Neural crest cell (in vitro differentiated cells): ENCODE data around the gene ZNF691. TPM values are rescaled to one million over a fixed set of nuclear protein-coding genes. Genes with fewer than 3 reads are reported as not detected.

Source experiments
- DNase-seq: peaks from one replicate; pipeline ENCODE4 v3.0.0; 2021; ENCODE audit warnings: low read depth, mixed read lengths, low spot score
- H3K27ac Mint-ChIP-seq: one replicate; pipeline ENCODE4 v1.8.0; 2021; ENCODE audit warnings: mild to moderate bottlenecking, mixed read lengths; ENCODE audit not compliant: unreplicated experiment
- H3K27me3 Mint-ChIP-seq: 2 replicates; pipeline ENCODE4 v1.8.0; 2021; ENCODE audit warnings: low read depth, mild to moderate bottlenecking, mixed read lengths
- H3K36me3 Mint-ChIP-seq: 2 replicates; pipeline ENCODE4 v1.8.0; 2021; ENCODE audit warnings: low read depth, mild to moderate bottlenecking, mixed read lengths
- H3K4me1 Mint-ChIP-seq: 2 replicates; pipeline ENCODE4 v1.8.0; 2021; ENCODE audit warnings: mixed read lengths
- H3K4me3 Mint-ChIP-seq: one replicate; pipeline ENCODE4 v1.8.0; 2021; ENCODE audit warnings: mild to moderate bottlenecking, mixed read lengths
- H3K9me3 Mint-ChIP-seq: 2 replicates; pipeline ENCODE4 v1.8.0; 2021; ENCODE audit warnings: mixed read lengths
- total RNA-seq: library from RNA; stranded (reverse); gene quantifications from 2 replicates; pipeline ENCODE4 v1.2.1, GENCODE V29; 2021
- TF ChIP-seq, protein P1 (sequence below): fragments of 200-600 bp; sonication (generic); conservative IDR thresholded peaks from 2 replicates; pipeline ENCODE4 v1.5.0; 2021; ENCODE audit warnings: antibody characterized with exemption, mild to moderate bottlenecking

The ZNF691 gene
- total RNA-seq, 1 donor from 2014 or later: 19.1 TPM

DNA sequence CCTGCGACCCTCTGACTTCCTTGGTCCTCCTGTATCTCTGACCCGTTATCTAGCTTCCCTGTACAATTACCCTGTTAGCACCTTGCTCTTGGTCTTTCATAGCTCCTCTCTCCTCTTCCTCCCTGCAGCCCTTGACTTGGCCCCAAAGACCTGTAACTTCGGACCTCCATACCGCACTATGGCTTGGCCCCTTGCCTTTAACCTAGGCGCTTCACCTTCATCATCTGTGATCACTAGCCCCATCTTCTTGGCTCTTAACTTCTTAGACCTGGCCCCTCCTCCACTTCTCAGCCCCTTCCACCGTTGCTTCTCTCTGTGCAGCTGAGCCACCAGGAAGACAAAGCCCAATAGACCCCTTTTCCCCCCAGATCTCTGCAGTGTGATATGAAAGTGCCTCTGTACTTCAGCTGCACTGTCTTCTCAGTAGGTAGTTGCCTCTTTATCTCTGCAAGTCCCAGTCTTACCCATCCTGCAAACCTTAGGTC lies 740 bp downstream of the ZNF691 start:
- Mint-ChIP-seq H3K27ac (peak overlapping the region; percentile 3), H3K27me3 (no peaks in the 10 kb centered on the region), H3K4me1 (peaks cover 51% of the 10 kb centered on the region), H3K36me3 (peaks cover 26% of the 10 kb centered on the region), H3K9me3 (peaks cover 4% of the 10 kb centered on the region), H3K4me3 (peak overlapping the region; percentile 93)
- DNase-seq: no peak
- TF ChIP-seq, protein P1, sequence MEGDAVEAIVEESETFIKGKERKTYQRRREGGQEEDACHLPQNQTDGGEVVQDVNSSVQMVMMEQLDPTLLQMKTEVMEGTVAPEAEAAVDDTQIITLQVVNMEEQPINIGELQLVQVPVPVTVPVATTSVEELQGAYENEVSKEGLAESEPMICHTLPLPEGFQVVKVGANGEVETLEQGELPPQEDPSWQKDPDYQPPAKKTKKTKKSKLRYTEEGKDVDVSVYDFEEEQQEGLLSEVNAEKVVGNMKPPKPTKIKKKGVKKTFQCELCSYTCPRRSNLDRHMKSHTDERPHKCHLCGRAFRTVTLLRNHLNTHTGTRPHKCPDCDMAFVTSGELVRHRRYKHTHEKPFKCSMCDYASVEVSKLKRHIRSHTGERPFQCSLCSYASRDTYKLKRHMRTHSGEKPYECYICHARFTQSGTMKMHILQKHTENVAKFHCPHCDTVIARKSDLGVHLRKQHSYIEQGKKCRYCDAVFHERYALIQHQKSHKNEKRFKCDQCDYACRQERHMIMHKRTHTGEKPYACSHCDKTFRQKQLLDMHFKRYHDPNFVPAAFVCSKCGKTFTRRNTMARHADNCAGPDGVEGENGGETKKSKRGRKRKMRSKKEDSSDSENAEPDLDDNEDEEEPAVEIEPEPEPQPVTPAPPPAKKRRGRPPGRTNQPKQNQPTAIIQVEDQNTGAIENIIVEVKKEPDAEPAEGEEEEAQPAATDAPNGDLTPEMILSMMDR: no peak

DNA sequence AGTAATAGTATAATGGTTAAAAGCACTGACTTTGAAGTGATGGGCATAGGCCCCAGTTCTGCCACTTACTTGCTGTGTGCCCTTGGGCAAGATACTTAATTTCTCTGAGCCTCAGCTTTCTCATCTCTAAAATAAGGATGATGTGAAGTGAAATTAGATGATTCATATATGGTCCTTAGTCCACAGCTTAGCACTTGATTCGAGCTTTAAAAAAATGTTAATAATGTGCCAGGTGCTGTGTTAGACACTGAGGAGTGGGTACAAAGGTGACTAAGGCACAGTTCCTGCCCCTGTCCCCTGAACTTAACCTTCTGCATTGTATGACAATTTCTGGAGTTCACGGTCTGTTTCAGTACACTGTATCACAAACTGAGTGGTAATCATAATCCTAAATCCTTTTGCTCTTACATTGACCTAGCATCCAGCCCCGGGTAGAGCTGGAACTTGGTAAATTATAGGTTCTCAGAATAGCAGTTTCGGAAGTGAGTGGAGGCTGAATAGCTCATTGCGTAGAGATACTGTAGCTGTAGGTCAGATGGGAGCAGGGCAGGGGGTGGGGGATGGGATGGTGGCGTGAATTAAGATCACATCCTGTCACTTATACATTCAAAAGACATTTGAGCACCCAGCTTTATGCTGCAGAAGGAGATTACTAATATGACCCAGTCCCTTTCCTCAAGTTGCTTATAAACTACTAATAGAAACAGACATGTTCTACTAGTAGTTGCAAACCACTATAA lies 1.5 kb downstream of the ZNF691 start:
- Mint-ChIP-seq H3K27ac (no peak overlapping the region), H3K27me3 (no peaks in the 10 kb centered on the region), H3K9me3 (peaks cover 7% of the 10 kb centered on the region), H3K36me3 (peaks cover 32% of the 10 kb centered on the region), H3K4me1 (peaks cover 54% of the 10 kb centered on the region), H3K4me3 (peak overlapping the region; percentile 93)
- no peak for DNase-seq
- TF ChIP-seq, protein P1: no peak

DNA sequence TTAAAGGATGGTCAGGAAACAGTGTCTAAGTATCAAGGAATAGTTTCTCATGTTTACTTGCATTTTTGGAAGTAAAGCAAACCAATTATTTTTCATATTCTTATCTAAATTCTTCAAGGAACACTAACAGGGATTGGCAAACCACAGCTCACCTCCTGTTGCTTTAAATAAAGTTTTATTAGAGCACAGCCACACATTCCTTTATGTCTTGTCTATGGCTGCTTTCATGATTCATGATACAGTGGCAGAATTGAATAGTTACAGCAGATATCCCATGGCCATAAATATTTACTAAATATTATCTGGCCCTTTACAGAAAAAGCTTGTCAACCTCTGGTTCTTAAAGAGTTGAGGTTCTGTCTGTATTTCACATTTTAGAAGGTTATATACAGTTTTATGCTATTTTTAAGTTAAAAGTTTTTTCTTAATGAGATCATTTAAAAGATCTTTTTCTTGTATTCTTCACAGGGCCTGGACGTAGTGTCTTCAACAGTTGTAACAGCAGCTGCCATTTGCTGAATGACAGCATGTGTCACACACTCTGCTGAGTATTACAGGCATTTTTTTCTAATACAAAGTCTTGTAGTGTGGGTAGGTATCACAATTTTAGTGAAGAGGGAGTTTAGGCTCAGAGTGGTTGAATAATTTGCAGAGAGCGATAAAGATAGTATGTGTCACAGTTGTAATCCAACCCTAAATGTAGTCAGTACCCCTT lies 2.6 kb downstream of the ZNF691 start:
- Mint-ChIP-seq H3K9me3 (peaks cover 7% of the 10 kb centered on the region), H3K27ac (no peak overlapping the region), H3K27me3 (no peaks in the 10 kb centered on the region), H3K4me1 (peaks cover 43% of the 10 kb centered on the region), H3K36me3 (peaks cover 42% of the 10 kb centered on the region), H3K4me3 (peak overlapping the region; percentile 93)
- DNase-seq: no peak
- TF ChIP-seq, protein P1: no peak

DNA sequence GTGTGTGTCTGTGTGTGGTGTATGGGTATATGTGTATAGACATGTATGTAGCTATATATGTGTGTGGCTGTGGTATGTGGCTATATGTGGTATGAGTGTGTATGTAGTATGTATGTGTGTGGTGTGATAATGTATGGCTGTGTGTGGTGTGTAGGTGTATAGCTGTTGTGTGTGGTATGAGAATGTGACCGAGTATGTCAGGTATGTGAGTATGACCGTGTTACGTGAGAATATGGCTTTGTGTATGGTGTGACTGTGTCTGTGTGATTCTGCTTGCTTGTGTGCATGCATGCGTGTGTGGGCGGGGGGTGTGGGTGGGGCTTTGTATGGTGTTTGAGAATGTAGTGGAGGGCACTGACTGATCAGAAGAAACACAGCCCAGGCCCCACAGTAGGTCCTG lies 3.5 kb downstream of the ZNF691 start:
- Mint-ChIP-seq H3K27ac (no peak overlapping the region), H3K36me3 (peaks cover 42% of the 10 kb centered on the region)

GRCh38 chr1:42851420-42851819 lies 5.0 kb downstream of the ZNF691 start:
- no peaks in the 10 kb centered on the region for H3K27me3 Mint-ChIP-seq
- TF ChIP-seq, protein P1: no peak
- no peak for DNase-seq
- no peak overlapping the region for H3K27ac Mint-ChIP-seq
- peaks cover 28% of the 10 kb centered on the region for H3K4me1 Mint-ChIP-seq
- H3K9me3 Mint-ChIP-seq: peaks cover 14% of the 10 kb centered on the region
- H3K4me3 Mint-ChIP-seq: peak overlapping the region; percentile 27
- H3K36me3 Mint-ChIP-seq: peaks cover 50% of the 10 kb centered on the region

More for the DNA sequence above, 3.5 kb downstream of the ZNF691 start:
- Mint-ChIP-seq H3K27me3 (no peaks in the 10 kb centered on the region), H3K4me1 (peaks cover 35% of the 10 kb centered on the region), H3K4me3 (peak overlapping the region; percentile 2), H3K9me3 (peaks cover 7% of the 10 kb centered on the region)
- TF ChIP-seq, protein P1: no peak
- no peak for DNase-seq
